ENCODE measurements around the gene SLC34A3.

Gene SLC34A3

DNA sequence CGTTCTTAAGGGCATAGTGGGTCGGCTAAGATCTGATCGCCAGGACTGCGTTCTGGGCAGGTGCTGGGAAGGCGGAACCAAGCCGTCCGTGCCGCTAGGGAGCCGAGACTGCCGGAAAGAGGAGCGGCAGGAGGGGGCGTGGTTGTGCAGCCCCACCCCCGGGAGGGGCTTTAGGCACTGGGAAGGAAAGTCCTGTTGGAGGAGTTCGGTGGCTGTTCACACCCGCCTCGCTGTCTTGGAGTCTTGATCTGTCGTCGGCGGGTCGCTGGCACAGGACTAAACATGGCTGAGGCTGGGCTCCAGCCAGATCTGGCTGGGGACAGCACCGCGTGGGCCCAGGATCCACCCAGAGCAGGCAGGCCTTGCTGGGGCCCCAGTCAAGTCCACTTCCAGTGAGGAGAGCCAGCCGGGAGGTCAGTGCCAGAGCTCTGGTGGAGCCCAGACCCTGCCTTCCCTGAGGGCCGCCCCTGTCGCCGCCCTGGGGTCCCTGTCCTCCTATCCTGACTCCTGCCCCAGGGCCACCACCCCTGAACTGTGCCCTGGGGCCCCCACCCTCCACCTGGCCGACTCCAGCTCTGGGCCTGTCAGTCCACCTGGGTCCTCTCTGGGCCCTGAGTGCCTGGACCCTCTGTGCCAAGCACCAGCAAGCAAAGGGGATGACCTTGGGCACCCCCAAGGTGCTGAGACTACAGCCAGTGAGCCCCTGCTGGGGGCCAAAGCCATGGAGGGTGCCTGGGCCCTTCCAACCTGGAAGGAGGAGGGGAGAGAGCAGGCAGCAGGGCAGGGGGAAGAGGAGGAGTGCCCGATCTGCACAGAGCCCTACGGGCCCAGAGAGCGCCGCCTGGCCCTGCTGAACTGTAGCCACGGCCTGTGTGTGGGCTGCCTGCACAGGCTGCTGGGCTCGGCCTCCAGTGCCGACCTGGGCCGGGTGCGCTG is 13.2 kb upstream of the SLC34A3 start:
- no peak for DNase-seq

DNA sequence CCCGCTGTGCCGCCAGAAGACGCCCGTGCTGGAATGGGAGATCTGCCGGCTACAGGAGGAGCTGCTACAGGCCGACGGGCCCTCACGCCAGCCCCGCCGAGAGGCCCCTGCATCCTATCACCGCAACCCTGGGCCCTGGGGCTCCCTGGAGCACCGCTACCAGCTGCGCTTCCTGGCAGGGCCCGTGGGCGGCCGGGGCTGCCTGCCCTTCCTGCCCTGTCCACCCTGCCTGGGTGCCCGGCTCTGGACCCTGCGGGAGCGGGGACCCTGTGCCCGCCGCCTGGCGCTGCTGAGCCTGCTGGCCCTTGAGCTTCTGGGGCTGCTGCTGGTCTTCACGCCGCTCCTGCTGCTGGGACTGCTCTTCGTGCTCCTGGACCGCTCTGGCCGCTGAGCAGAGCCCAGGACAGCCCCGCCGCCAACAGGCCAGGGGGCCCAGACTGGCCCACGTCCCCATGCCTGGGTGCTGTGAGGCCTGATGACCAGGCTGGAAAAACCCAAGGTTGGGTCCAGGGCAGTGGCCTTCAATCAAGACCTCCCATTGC is 12.4 kb upstream of the SLC34A3 start:
- no peak for DNase-seq

DNA sequence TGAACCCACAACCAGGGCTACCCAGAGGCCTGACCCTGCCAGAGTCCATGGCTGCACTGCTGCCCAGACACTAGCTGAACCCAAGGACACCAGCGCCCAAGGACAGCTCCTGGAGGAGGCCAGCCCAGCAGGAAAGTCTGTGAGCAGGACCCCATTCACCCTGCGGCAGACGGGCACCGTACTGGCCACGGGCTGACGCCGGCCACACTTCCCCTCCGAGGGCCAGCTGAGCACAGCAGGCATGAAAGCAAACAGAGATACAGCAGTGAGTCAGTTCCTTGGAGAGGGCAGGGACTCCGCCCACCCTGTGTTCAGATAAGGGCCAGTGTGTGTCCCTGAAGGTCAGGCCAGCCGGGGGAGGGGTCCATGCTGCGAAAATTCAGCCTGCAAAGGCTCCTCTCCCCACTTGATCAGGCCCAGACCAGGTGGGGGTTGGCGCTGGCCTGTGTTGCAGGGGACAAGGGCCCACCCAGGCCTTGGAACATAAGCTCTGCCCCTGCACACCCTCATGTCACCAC is 11.9 kb upstream of the SLC34A3 start:
- no peak for DNase-seq

DNA sequence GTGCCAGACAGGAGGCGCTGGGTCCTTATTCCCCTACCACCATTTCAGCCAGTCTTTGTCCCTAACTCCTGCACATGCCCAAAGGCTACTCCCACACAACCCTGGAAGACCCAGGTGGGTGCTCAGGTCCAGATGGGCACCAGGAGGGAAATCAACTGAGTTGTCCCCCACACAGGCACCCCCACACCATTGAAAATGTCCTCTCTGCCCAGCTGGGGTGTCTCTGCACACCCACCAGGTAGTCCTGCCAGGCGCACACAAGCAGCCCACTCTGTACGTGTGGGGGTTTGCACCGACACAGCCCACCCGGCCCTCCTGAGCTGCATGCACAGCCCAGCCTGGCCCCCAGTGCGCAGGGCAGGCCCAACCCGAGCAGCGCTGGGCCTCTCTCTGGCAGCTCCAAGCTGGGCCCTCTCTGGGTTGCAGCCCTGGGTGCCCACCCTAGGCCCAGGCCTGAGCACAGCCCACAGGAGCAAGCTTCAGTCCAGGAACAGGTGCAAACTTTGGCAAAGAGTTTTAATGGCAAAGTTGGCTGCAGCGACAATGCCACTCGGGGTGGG is 10.9 kb upstream of the SLC34A3 start:
- no peak for DNase-seq

DNA sequence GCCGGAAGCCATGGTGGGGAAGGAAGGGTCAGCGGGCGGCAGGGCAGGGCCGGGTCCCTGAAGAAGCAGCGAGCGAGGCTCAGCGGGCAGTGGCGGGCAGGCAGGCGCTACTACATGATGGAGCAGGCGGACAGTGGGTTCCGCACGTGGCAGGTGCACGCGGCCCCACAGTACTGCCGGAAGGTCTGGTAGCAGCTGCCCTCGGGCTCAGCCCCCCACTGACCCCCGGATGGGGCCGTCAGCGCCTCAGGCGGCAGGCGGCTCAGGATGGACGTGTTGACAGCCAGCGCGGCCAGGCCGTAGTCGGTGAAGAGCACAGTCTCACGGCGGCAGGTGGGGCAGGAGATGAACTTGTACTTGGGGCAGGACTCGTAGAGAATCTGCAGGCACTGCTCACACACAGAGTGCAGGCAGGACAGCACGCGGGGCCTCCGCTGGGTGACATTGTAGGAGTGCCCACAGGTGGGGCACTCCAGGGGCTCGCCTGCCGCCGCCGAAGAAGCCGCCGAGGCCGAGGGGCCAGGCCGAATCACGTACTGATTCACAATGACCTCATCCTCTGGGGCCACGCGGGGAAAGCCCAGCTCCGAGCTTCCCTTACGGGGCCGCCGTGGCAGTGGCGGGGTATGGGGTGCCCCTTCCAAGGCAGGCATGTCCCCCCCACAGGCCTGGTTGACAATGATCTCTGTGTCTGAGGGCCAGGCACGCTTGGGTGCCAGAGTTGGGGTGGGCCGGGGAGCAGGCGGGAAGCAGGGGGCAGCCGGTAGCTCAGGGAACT is 10.2 kb upstream of the SLC34A3 start:
- DNase-seq: no peak

DNA sequence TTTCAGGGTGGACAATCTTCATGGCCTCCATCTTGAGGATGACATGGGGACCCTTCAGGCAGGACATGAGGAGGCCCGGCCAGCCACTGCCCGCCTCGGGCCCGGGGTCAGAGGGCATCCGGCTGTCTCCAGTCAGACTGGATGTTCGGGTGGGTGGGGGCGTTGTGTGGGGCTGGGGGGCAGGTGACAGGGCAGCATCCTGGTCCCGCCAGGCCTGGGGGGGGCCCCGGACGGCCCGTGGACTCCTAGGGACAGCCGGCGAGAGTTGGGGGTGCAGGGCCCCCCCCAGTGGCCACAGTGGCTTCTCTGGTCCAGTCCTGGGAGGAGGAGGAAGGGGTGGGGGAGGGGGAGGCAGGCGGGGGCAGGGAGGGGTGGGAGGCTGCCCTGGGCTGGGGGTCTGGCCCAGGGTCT is 9.6 kb upstream of the SLC34A3 start:
- DNase-seq: no peak

DNA sequence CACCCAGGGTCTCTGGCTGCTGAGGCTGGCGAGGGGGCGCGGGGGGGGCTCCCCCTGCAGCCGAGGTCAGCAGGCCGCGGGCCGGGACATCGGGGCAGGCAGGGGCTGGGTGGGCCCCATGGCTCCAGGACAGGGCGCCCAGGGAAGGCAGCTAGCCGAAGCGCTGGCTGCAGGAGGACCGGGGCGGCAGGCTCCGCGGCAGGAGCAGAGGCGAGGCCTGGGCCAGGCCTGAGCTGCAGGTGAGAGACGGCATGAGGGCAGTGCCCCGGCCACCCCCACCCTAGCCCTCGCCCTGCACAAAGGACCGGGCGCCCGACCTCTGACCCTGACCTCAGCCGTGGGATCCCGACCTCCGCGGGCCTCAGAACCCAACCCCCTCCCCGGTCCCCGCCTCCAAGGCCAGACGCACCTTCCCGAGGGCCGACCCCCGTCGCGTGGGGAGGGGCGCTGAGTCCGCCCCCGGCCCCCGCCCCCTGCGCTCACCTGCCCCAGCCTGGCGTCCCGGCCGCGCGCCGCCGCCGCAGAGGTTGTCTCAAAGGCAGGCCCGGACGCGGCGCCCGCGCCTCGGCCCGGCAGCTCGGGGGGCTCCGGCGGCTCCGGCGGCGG is 9.1 kb upstream of the SLC34A3 start:
- peak in 1 of 56 donors; percentile 29 for DNase-seq

DNA sequence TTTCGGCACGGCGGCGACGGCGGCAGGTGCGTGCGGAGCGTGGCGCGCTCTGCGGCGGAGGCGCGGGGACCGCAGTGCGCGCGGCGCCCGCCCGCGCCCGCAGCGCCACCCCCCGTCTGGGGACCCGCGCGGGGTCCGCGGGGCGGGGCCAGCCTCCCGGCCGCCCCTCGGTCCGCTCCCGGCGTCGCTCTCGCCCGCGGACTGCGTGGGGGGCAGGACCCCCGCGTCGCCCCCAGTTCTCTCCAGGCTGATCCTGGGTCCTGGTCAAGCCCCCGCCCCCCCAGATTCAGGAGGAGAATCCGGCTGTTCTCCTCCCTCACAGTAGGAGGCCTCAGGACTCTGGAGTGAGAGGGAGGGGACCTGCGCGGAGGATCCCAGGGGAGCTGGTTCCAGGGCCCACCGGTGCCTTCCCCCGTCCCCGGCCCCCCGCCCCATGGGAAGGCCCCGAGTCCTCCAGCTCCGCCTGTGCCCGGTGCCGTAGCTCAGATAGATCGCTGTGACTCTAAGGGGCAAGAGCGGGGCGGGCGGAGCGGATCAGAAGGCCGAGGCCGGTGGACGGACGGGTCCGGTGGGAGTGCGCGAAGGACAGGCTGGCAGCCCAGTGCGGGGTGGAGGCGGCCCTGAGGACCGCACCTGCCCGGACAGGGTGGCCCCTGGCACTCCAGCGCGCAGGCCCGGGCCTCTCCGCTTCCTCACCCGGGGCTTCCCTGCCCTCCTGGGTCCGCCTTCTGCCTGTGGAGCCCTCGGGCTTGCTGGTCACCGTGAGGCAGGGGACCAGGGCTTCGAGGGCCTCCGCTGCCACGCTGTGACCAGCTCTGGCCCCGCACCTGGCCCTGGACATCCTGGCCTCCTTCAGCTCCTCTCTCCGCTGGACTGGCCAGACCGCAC is 8.3 kb upstream of the SLC34A3 start, which contains the start of gene RNF208:
Gene RNF208 (minus strand): TSS at position 51 of the 888 bp plus-strand sequence. CDS start 1,028 bp downstream, outside the sequence.
- DNase-seq: peak in 11 of 56 donors; percentile 13 to 63 (median 36)

DNA sequence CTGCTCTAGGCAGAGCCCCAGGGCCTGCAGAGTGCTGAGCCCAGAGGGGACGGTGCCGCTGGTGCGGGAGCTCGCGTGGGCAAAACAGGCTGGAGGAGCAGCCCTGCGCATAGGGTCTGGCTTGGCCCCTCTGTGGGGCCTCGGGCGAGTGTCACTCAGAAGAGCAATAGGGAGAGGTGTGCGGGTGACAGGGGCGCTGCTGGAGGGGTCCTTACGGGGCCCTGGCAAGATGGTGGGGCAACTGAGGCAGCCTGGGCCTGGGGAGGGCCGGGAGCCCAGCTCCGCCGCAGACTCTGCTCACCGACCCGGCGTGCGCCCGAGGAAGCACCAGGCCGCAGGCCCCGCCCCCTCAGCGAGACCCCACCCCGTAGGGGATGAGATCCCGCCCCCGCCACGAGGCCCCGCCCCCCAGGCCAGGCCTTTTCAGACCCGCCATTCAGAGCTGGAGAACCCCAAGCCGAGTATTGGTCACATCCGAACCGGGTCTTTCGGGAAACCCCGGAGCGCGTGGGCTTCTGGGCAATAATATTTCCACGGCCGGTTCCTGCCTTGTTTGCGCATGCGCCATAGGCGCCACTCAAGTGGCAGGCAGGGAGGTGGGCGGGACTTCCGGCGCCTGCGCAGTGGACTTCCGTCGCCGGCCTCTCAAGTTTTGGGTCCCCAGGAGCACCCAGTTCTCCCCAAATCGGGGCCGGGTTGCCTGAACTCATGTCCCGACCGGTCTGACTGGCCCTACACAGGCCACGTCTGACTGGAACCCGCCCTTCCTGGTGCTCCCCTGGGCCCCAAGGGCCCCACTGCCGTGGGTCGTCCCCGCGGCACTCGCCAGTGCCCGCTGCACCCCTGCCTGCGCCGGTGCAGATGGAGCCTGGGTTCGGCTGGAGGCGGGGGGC is 7.4 kb upstream of the SLC34A3 start:
- DNase-seq: peak; percentile 60 to 99 (median 96)

DNA sequence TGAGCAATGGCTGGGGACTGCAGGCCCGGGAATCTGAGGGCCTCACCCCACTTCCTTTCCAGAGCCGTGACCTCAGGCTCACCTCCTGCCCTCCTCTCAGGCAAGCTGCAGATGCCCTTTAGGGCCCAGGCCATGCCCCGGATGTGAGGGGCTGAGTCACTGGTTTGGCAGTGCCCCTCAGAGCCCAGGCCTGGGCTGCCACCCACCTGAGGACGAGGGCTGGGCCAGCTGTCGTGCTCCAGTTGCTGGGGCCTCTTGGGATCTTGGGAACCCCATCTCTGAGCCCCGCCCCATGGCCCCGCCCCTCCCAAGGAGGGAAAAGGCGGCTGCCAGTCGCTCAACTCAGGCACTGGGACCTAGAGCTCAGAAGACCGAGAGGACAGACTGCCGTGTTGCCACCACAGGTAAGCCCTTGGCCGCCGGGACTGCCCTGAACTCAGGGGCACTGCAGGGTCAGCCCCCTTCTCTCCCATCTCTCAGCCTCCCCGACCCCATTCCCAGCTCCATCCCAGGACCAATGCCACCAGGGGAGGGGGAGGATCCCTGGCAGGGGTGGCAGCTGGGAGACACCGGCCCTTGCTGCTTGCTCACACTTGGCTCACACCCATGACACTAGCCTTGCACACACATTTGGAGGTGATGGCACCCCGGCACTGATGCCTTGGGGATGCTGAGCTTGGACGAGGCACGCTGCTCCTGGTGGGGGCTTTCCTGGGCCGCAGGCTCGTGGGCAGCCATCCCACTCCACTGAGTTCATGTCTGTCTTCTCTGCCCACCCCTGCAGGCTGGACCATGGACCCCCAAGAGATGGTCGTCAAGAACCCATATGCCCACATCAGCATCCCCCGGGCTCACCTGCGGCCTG is 5.6 kb upstream of the SLC34A3 start, which contains the start of gene CYSRT1:
Gene CYSRT1 (plus strand): TSS at position 345 of the 865 bp plus-strand sequence. CDS start 448 bp downstream, at position 793.
- no peak for DNase-seq

DNA sequence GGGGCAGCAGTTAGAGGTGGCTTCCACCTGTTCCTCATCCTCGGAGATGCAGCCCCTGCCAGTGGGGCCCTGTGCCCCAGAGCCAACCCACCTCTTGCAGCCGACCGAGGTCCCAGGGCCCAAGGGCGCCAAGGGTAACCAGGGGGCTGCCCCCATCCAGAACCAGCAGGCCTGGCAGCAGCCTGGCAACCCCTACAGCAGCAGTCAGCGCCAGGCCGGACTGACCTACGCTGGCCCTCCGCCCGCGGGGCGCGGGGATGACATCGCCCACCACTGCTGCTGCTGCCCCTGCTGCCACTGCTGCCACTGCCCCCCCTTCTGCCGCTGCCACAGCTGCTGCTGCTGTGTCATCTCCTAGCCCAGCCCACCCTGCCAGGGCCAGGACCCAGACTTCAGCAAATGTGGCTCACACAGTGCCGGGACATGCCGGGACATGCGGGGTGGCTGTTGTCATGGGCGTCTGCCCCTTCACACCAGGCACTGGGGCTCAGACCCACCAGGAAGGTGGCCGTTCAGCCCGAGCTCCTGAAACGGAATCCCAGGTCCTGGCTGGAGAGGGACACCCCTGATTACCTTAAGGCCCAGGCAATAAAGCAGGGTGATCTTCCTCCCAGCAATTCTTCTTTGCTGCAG is 4.9 kb upstream of the SLC34A3 start:
- DNase-seq: no peak

DNA sequence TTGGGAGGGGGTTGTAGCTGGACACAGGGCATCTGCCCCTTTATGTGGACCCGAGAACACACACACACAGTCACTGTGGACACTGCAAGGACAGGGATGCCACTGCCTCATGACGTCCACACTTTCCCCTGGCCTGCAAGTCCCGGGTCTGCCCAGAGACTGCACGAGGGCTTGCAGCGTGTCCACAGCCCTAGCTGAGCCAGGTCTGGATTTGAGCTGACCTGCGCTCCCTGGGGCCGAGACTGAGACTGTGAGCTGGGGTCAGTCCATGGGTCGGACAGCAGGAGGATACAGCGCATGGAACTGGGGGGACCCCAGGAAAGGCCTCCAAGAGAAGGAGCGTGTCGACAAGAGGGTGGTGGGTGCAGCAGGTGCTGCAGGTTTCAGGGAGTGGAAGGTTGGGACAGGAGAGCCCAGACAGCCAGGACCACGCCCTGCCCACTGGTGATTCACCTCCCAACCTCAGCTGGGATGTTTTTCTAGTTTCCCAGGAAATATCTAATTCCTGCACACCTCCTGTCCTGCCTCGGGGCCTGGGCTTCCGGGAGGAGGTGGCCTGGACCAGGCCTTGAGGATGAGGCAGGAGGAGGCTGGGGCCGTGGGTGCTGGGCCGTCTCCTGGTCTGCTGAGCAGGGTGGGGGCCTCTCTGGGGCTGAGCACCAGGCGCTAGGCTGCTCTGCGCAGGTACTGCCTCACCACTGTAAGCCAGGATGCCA is 4.2 kb upstream of the SLC34A3 start:
- no peak for DNase-seq

DNA sequence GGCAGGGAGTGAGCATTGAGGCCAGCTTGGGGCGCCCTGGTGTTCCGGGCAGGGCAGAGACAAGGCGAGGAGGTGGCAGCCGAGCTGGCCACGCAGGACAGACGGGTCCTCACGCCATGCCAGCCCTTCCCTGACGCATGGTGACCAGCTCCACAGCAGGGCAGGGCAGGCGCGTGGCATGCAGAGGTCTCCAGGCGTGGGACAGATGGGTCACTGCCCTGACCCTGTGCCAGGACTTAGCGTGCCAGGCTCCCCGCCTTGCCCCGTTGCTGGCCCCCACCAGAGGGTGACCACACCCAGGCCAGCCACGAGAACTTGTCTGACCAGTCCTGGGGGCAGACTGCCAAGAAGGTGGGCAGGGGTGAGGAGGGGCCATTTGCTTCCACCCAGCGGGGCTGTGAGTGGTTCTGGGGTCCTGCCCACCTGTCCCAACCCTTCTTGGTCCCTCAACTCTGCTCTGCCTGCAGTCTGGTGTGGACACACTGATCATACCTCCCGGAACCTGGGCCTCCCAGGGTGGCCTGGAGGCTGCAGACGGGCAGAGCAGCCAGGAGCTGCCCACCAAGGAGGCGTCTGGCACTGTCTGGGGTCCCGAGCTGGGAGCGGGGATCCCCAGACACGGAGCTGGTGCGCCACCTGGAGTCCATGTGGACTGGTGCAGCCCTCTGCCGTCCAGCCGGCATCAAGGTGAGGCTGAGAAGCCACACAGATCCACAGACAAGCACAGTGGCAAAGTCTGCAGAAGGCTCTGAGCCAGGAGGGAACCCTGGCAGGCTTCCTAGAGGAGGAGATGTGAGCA is 3.4 kb upstream of the SLC34A3 start, which contains the start of gene RNF224:
Gene RNF224 (plus strand): TSS at position 449 of the 799 bp plus-strand sequence. CDS start 834 bp downstream, outside the sequence.
- peak in 45 of 56 donors; percentile 2 to 80 (median 35) for DNase-seq

DNA sequence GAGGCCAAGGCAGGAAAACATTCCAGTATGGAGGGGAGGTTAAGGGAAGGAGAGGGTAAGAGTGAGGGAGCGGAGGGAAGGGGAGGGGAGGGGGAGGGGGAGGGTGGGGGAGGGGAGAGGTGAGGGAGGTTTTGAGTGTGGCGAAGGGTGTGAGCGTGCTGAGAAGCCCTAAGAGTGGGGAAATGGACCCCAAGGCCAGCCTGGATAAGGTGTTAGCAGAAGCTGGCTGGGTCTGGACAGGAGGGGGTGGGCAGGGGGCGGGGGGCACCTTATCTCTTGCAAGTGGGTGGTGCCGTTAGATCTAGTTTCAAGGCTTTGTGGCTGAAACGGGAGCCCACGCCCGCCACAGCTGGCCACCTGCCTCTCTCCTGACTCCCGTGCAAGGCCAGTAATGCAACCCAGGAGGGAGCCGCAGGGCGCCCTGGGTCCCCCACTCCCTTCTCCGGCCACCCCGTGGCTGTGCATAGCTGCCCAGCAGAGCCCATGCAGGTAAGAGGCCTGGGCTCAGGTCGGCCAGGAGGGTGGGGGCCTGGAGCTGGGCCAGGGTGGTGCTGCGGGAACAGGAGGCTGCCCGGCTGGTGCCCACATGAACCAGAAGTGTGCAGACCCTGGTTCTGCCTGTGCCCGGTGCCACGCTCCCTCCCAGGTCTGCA is 2.7 kb upstream of the SLC34A3 start:
- DNase-seq: no peak

DNA sequence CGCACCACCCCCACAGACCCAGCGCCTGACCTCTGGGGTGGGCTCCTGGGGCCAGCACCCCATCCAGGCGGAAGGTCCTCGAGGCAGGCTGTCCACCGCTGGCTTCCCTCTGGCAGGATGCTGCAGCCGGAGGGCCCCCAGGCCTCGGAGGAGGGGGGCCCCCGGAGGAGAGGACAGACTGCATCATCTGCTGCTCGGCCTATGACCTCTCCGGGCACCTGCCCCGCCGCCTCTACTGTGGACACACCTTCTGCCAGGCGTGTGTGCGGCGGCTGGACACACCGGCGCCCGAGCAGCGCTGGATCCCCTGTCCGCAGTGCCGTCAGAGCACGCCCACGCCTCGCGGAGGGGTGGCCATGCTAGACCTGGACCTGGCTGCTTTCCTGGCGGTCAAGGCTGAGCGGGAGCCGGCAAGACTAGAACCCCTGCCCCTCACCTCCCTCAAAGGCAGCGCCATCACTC is 2.2 kb upstream of the SLC34A3 start:
- DNase-seq: no peak
